Astrocyte (in vitro differentiated cells and primary cell): ENCODE results near the gene LTBP2. TPM values are rescaled to one million over a fixed set of nuclear protein-coding genes. Genes with fewer than 3 reads are reported as not detected.

Source experiments
- DNase-seq: peaks from one replicate; pipeline ENCODE4 v3.0.0-alpha.2; 2010; ENCODE audit warnings: low read depth
- FAIRE-seq: peaks from 2 replicates; lab custom pipeline; 2011; peaks lifted over from hg19 to GRCh38; lab: Jason Lieb, UNC
- H2AFZ ChIP-seq: 2 replicates; pipeline ENCODE4 v1.6.0; 2012; ENCODE audit warnings: low read depth, low read length, inconsistent platforms
- H3K27ac ChIP-seq: 2 replicates; pipeline ENCODE4 v1.5.1; 2011; ENCODE audit warnings: low read depth, low read length, inconsistent platforms
- H3K27me3 ChIP-seq: 2 replicates; pipeline ENCODE4 v1.6.0; 2011; ENCODE audit warnings: low read length, inconsistent platforms; ENCODE audit not compliant: insufficient read depth
- H3K36me3 ChIP-seq: 2 replicates; pipeline ENCODE4 v1.5.1; 2011; ENCODE audit warnings: low read length, inconsistent platforms; ENCODE audit not compliant: insufficient read depth
- H3K4me1 ChIP-seq: 2 replicates; pipeline ENCODE4 v1.5.1; 2011; ENCODE audit warnings: low read length, inconsistent platforms; ENCODE audit not compliant: insufficient read depth
- H3K4me2 ChIP-seq: 2 replicates; pipeline ENCODE4 v1.6.0; 2012; ENCODE audit warnings: low read length, inconsistent platforms
- H3K4me3 ChIP-seq: 2 replicates; pipeline ENCODE4 v1.5.1; 2011; ENCODE audit warnings: low read depth, mild to moderate bottlenecking, low read length, inconsistent platforms; ENCODE audit not compliant: insufficient read depth
- H3K79me2 ChIP-seq: 2 replicates; pipeline ENCODE4 v1.6.0; 2012; ENCODE audit warnings: mild to moderate bottlenecking, low read length, inconsistent platforms; ENCODE audit not compliant: insufficient read depth
- H3K9ac ChIP-seq: 2 replicates; pipeline ENCODE4 v1.6.0; 2012; ENCODE audit warnings: mild to moderate bottlenecking, low read length, inconsistent platforms
- H3K9me3 ChIP-seq: 2 replicates; pipeline ENCODE4 v1.5.1; 2012; ENCODE audit warnings: low read depth, mild to moderate bottlenecking, low read length, inconsistent platforms; ENCODE audit not compliant: insufficient read depth
- H4K20me1 ChIP-seq: 2 replicates; pipeline ENCODE4 v1.6.0; 2012; ENCODE audit warnings: low read length, inconsistent platforms; ENCODE audit not compliant: insufficient read depth
- H3K27ac Mint-ChIP-seq: one replicate; pipeline ENCODE4 v1.8.0; 2021; ENCODE audit warnings: mild to moderate bottlenecking, mixed read lengths; ENCODE audit not compliant: unreplicated experiment
- H3K27me3 Mint-ChIP-seq: one replicate; pipeline ENCODE4 v1.8.0; 2021; ENCODE audit warnings: low read depth, mixed read lengths; ENCODE audit not compliant: unreplicated experiment
- H3K36me3 Mint-ChIP-seq: one replicate; pipeline ENCODE4 v1.8.0; 2021; ENCODE audit warnings: low read depth, mixed read lengths; ENCODE audit not compliant: unreplicated experiment
- H3K4me1 Mint-ChIP-seq: one replicate; pipeline ENCODE4 v1.8.0; 2021; ENCODE audit warnings: low read depth, mixed read lengths; ENCODE audit not compliant: unreplicated experiment
- H3K4me3 Mint-ChIP-seq: one replicate; pipeline ENCODE4 v1.8.0; 2021; ENCODE audit warnings: mild to moderate bottlenecking, moderate library complexity, mixed read lengths; ENCODE audit not compliant: unreplicated experiment
- H3K9me3 Mint-ChIP-seq: one replicate; pipeline ENCODE4 v1.8.0; 2021; ENCODE audit warnings: mild to moderate bottlenecking, mixed read lengths; ENCODE audit not compliant: unreplicated experiment
- EZH2 ChIP-seq: IDR thresholded peaks from 2 replicates; pipeline ENCODE4 v1.6.1; 2012; ENCODE audit warnings: mild to moderate bottlenecking, low read length, inconsistent platforms; ENCODE audit not compliant: insufficient read depth
- total RNA-seq: library from RNA; stranded (reverse); gene quantifications from 2 replicates; pipeline ENCODE4 v1.2.1, GENCODE V29; 2021
- TF ChIP-seq, protein P1 (sequence below): IDR thresholded peaks from 2 replicates; pipeline ENCODE4 v1.5.1; 2011; ENCODE audit warnings: low read depth, mild to moderate bottlenecking, inconsistent platforms, low read length, moderate library complexity; ENCODE audit not compliant: insufficient read depth

LTBP2 gene
- total RNA-seq, 1 donor from 2014 or later, result 162 TPM

- Histone ChIP-seq H3K4me2 (no peak overlapping the region), H3K36me3 (peaks cover 8% of the 10 kb centered on the region), H4K20me1 (no peaks in the 10 kb centered on the region), H3K27me3 (no peaks in the 10 kb centered on the region), H3K9ac (peak overlapping the region; percentile 56), H3K4me1 (peaks cover 56% of the 10 kb centered on the region), H3K9me3 (no peaks in the 10 kb centered on the region), H3K27ac (peak overlapping the region; percentile 73), H3K4me3 (no peak overlapping the region), H3K79me2 (no peaks in the 10 kb centered on the region), H2AFZ (no peak overlapping the region)
- H3K4me1 Mint-ChIP-seq, result peaks cover 38% of the 10 kb centered on the region
- no peak overlapping the region for H3K4me3 Mint-ChIP-seq
- peak overlapping the region; percentile 12 for H3K27ac Mint-ChIP-seq
- peaks cover 8% of the 10 kb centered on the region for H3K27me3 Mint-ChIP-seq
- TF ChIP-seq, protein P1, sequence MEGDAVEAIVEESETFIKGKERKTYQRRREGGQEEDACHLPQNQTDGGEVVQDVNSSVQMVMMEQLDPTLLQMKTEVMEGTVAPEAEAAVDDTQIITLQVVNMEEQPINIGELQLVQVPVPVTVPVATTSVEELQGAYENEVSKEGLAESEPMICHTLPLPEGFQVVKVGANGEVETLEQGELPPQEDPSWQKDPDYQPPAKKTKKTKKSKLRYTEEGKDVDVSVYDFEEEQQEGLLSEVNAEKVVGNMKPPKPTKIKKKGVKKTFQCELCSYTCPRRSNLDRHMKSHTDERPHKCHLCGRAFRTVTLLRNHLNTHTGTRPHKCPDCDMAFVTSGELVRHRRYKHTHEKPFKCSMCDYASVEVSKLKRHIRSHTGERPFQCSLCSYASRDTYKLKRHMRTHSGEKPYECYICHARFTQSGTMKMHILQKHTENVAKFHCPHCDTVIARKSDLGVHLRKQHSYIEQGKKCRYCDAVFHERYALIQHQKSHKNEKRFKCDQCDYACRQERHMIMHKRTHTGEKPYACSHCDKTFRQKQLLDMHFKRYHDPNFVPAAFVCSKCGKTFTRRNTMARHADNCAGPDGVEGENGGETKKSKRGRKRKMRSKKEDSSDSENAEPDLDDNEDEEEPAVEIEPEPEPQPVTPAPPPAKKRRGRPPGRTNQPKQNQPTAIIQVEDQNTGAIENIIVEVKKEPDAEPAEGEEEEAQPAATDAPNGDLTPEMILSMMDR, result no peak
- H3K36me3 Mint-ChIP-seq, result peaks cover 46% of the 10 kb centered on the region
- FAIRE-seq, result no peak
- no peak for DNase-seq
- peaks cover 3% of the 10 kb centered on the region for H3K9me3 Mint-ChIP-seq
These were observed 99.8 kb downstream of the LTBP2 start for GRCh38 chr14:74511966-74512830.

DNA sequence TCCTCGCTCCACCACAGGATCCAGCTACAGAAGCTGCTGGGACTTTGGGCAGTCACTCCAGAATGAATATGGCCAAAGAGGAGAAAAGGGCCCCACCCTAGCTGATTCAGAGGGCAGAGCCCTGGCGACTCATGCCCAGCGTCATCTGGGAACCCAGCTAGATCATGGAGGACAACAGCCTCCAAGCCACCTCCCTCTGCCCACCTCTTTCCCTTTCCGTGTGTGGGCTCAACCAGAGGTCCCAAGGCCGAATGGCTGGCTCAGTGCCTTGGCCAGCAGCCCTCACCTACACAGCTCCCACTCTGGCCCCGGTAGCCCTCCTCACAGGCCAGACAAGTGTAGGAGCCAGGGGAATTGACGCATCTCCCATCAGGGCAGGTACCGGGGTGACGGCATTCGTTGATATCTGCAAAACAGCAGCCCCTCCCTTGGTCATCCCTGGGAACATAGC lies 101.1 kb downstream of the LTBP2 start:
- H3K79me2 ChIP-seq, result no peaks in the 10 kb centered on the region
- peak overlapping the region; percentile 73 for H3K27ac ChIP-seq
- peaks cover 3% of the 10 kb centered on the region for H3K9me3 Mint-ChIP-seq
- H3K9ac ChIP-seq, result peak overlapping the region; percentile 56
- peaks cover 49% of the 10 kb centered on the region for H3K4me1 ChIP-seq
- peaks cover 8% of the 10 kb centered on the region for H3K27me3 Mint-ChIP-seq
- peak overlapping the region; percentile 58 for H3K4me2 ChIP-seq
- no peaks in the 10 kb centered on the region for H3K9me3 ChIP-seq
- no peak for FAIRE-seq
- H4K20me1 ChIP-seq, result no peaks in the 10 kb centered on the region
- H3K27me3 ChIP-seq, result no peaks in the 10 kb centered on the region
- peaks cover 28% of the 10 kb centered on the region for H3K4me1 Mint-ChIP-seq
- peaks cover 14% of the 10 kb centered on the region for H3K36me3 ChIP-seq
- peak; percentile 52 for DNase-seq
- TF ChIP-seq EZH2, result no peak
- TF ChIP-seq, protein P1, result no peak
- H3K4me3 ChIP-seq, result no peak overlapping the region
- H3K27ac Mint-ChIP-seq, result no peak overlapping the region
- no peak overlapping the region for H3K4me3 Mint-ChIP-seq
- H3K36me3 Mint-ChIP-seq, result peaks cover 45% of the 10 kb centered on the region
- H2AFZ ChIP-seq, result no peak overlapping the region
